PC-9 (cell line): ENCODE data around the gene PITPNM3.

Experiments
- CTCF ChIP-seq: fragments of 200-600 bp; sonication (generic); conservative IDR thresholded peaks from 2 replicates; pipeline ENCODE4 v1.6.1; 2017; ENCODE audit warnings: mixed run types, antibody characterized with exemption, mild to moderate bottlenecking, moderate library complexity
- EZH2 ChIP-seq: fragments of 200-600 bp; sonication (generic); IDR thresholded peaks from 2 replicates; pipeline ENCODE4 v1.8.0; 2017; ENCODE audit warnings: antibody characterized with exemption, low read depth

GRCh38 chr17:6574687-6575595 lies 18.6 kb upstream of the PITPNM3 start:
- TF ChIP-seq CTCF (no peak), EZH2 (no peak)
